GM18861 (cell line): ENCODE measurements around the gene FBXO3.
"Not testable (repeated sequence)": the region's sequence is repeated elsewhere in the genome, so short reads cannot be mapped to it uniquely, and the experiment has no call there.

Source experiments
- ATAC-seq: cut with Tn5 transposase; IDR thresholded peaks from one replicate; pipeline ENCODE4 v1.9.1; 2021; ENCODE audit not compliant: unreplicated experiment

Gene FBXO3, protein sequence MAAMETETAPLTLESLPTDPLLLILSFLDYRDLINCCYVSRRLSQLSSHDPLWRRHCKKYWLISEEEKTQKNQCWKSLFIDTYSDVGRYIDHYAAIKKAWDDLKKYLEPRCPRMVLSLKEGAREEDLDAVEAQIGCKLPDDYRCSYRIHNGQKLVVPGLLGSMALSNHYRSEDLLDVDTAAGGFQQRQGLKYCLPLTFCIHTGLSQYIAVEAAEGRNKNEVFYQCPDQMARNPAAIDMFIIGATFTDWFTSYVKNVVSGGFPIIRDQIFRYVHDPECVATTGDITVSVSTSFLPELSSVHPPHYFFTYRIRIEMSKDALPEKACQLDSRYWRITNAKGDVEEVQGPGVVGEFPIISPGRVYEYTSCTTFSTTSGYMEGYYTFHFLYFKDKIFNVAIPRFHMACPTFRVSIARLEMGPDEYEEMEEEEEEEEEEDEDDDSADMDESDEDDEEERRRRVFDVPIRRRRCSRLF

DNA sequence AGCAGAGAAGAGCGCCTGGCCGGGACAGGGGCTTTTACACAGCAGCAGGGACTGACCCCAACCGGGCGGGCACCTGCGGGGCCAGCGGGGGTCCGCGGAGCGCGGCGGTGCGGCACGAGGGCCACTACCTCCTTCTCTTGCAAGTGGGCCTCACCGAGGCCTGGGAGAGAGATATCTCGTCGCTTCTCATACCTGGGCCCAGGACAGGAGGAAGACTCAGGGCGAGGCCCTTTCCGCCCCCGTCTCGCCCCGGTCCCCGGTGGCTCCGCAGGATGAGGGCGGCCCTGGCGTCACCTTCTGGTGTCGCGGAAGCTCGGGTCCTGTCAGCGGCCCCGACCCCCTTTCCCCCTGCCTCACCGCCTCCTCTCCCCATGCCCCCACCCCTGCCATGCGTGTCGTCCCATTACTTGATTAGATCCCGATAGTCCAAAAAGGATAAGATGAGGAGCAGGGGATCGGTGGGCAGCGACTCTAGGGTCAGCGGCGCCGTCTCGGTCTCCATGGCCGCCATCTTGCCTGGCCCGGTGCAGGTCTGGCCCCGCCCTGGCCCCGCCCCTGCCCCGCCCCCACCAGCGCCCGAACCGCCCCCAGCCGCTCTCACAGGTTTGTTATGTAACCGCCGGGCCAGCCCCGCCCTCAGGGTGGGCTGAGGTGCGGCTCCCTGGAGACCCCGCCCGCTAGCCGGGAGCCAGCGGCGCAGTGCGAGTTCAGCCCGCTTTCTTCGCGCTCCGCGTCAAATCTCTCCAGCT is at the start of gene FBXO3:
Gene FBXO3, minus strand, starts transcription at position 534 of the 749 bp plus-strand sequence. Its CDS starts 23 bp downstream, at position 511.
- peak; percentile 51 for ATAC-seq

- ATAC-seq, result not testable (repeated sequence)
Observed at GRCh38 chr11:33822981-33823380, 48.7 kb upstream of the FBXO3 start.

DNA sequence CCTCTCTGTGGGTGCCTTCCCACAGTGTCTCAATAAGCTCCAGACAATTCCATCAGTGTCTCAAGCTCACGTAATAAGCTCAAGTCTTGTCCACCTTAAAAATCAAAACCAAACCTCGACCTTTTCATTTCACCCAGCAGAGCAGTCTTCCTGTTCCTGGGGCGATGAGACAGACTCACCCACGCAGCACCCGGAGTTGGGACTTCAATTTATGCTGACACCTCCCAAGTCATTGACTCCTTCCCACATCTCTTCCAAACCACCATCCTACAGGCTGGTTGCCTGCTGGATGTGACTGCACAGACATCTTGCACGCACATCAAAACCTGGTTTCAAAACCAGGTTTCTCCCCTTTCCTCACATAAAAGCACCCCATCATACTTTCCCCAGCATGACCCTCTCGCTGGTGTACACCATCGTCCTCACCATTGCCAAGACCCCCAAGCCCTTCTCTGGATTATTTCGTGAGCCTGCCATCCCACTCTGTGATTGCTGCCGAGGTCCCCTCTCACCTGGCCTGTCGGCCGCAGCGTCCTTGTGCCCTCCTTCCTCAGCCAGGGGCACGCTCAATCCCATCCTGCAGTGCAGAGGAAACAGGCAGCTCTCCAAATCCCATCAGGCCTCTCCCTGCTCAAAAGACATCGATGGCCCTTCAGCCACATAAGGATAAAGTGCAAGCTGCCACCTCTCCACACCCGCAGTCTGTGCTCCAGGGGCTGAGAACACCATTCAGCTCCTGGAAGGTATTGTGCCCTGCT is 45.1 kb upstream of the FBXO3 start:
- ATAC-seq, result no peak

- ATAC-seq, result peak; percentile 69
Observed at GRCh38 chr11:33808228-33808828, 34.0 kb upstream of the FBXO3 start.

DNA sequence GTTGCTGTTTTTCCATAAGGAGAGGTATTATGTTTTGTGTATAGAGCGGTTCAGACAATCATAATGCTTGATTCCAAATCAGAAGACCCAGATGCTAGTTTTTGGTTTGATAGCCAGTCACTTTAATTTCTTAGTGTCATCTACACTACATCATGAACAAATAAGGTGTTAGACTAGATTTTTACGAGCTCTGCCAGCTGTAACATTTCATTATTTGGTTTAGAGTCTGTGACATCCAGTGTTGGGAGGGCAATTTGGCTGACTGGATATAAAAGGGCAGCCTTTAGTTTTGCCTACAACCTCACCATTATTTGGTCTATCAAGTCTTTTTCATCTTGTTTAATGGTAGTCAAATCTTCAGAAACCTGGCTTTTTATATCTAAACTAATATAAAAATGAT is 30.2 kb upstream of the FBXO3 start:
- no peak for ATAC-seq

DNA sequence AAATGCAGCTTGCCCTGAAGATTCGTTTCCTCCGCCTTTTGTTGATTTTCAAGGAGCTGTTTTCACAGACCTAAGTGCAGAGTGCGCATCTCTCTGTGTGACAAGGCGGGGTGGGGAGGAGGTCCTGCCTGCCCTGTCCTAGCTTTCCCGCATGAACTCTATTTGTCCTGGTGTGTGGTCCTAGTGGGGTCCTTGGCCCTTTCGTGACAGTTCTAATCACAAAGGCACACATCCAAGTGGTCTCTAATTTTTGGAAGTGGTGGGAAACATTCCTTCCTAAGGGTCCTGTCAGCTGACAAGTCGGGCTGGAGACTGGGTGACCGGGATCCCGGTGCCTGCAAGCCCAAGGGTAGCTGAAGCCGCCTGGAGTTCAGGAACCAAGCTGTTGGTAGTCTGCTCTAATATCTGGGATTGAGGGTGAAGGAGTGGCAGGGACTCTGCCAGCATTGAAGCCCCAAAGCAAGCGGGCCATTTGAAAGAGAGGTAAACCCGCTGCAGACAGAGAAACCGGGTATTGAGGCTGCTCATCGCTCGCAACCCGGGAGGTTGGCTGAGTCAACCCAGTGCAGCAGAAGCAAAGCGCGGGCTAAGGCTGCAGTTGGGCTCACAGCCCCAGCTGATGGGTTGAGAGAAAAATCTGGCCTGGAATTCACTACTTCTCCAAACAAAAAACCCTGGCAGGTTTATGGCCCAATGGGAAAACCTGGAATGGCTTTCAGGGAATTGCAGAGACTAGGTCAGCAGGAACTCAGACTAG is 28.1 kb upstream of the FBXO3 start:
- ATAC-seq, result no peak

DNA sequence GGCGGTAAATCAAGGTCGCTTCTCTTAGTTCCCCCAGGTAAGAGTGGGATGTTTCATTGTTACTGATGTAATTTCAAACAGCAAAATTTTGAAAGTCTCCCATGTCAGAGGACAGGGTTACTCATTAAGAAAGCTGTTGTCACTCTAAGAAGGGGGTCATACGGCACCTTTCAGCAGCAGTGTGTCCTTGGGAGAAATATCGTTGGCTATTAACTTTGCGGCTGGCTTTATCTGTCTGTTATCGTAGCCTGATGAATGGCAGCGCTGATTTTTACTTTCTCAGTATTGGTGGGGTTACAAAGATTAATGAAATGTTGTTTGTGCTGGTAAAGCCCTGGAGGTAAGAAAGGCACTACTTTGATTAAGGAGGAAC is 27.5 kb upstream of the FBXO3 start:
- no peak for ATAC-seq

DNA sequence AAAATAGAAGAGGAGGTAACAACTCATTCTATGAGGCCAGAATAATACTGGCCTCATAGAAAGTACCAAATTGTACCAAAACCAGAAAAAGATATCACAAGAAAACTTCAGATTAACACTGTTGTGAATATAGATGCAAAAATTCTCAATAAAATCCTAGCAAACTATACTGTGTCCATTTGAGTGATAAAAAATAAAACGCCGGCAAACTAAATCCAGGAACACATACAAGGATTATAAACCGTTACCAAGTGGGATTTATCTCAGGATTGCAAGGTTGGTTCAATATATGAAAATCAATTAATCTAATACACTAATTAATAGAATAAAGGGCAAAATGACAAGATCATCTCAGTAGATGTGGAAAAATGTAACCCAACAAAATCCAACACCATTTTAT is 23.6 kb upstream of the FBXO3 start:
- ATAC-seq, result no peak

- ATAC-seq, result no peak
Observed at GRCh38 chr11:33790040-33790439, 15.7 kb upstream of the FBXO3 start.

DNA sequence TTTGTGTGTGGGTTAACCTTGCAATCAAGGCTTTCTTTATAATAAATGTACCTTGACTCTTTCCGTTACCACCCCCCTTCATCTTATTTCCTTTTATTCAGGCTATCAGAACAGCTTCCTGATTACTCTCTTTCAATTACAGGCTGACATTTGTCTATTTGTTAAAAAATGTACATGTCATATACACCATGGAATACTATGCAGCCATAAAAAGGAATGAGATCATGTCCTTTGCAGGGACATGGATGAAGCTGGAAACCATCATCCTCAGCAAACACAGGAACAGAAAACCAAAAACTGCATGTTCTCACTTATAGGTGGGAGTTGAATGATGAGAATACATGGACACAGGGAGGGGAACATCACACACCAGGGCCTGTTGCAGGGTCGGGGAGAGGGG is 13.8 kb upstream of the FBXO3 start:
- not testable (repeated sequence) for ATAC-seq

- no peak for ATAC-seq
Observed at GRCh38 chr11:33787076-33787475, 12.8 kb upstream of the FBXO3 start.

GRCh38 chr11:33785609-33786008 is 11.3 kb upstream of the FBXO3 start:
- no peak for ATAC-seq

GRCh38 chr11:33779849-33780528 is 5.7 kb upstream of the FBXO3 start:
- ATAC-seq, result no peak

DNA sequence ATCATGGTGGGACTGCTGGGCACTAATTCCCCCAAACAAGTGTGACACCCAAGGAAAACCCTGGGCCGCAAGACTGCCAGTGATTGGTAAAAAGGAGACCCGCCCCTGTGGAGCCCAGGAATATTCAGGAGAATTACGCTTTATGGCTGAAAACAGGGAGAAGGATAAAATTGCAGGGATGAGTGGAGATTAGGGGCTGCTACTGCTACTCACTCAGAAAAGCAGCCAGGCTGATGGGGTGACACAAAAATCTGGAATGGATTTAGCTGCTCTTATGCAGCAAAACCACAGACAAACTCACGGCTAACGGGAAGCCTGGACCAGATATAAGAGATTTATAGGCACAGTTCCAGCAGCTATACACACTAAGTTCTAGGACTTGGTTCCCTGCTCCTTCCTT is 4.4 kb upstream of the FBXO3 start:
- no peak for ATAC-seq

GRCh38 chr11:33777906-33778305 is 3.6 kb upstream of the FBXO3 start:
- ATAC-seq, result no peak

DNA sequence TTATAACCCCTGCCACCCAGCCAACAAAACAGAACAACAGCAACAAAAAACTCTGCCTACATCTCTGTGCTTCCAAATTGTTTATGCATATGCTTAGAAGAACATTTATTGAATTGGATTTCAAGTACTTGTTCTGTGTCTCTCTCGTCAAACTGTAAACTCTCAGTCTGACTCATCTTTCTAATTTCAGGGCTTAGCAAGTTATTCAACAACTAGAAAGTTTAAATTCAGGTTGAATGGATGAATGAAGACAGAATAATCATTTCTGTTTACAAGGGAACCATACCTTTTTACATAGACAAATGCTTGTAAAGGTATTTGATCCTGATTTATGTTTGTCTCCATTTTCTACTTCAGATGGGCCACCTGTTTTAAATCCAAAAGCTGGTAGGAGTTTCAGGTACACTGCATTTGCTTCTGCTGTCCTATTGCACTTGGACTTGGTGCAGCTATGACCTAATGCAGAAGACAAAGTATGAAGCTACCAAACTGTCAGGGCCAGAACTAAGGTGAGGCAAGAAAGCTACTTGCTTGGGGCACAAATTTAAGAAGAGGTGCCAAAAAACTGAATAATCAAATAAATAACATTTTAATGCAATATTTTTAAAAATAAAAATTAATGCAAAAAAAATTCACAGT is 1.6 kb upstream of the FBXO3 start:
- peak; percentile 45 for ATAC-seq

DNA sequence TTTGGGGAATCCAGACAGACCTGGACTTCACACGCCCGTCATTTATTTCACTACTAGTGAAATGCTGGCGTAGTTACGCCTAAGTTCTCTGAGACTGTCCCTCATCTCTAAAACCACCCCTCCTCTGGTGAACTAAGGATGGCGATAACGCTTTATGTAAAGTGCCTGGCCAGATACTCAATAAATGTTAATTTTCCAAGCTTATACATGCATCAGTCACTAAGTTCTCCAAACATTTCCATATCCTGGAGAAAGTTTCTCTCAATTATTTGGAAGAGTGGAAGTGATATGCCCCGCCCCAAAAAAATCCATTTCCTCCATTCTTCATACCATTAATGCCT is 1.1 kb upstream of the FBXO3 start:
- no peak for ATAC-seq

DNA sequence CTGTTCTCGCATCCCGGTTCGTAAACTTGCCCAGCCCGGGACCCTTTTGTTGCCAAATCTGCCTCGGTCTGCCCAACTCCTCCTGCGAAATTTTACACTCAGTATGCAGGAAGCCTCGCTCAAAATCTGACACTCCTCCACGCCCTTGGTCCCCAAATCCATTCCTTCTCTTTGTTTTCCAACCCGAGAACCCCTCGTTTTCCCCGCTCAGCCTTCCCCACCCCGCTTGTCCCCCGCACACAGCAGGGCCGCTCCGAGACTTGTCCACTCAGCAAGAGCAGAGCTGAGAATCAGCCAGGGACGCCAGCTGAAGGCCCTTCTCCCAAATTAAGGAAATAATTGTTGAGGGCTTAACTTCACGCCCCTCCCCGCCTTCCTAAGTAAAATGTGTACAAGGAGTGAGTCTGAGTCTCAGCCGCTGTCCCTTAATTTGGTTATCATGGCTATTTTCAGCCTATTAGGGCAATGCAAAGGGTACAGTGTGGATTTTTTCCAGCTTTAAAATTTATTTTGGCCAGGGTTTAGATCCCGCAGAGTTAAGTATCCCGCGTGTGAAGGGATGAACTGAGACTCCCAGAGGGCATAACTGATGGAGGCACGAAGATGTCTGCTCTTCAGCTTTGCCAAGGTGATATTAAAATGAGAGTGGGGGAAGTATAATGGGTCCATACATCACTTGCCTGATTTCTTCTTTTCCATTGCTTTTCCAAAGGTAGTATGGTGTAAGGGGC is 581 bp upstream of the FBXO3 start:
- no peak for ATAC-seq
